ENCODE measurements around the gene FBXW8.

Gene FBXW8

GRCh38 chr12:116959845-116960514 lies 49.2 kb downstream of the FBXW8 start:
- peak; percentile 71 for DNase-seq

GRCh38 chr12:116962197-116962596 lies 51.4 kb downstream of the FBXW8 start:
- no peak for DNase-seq

DNA sequence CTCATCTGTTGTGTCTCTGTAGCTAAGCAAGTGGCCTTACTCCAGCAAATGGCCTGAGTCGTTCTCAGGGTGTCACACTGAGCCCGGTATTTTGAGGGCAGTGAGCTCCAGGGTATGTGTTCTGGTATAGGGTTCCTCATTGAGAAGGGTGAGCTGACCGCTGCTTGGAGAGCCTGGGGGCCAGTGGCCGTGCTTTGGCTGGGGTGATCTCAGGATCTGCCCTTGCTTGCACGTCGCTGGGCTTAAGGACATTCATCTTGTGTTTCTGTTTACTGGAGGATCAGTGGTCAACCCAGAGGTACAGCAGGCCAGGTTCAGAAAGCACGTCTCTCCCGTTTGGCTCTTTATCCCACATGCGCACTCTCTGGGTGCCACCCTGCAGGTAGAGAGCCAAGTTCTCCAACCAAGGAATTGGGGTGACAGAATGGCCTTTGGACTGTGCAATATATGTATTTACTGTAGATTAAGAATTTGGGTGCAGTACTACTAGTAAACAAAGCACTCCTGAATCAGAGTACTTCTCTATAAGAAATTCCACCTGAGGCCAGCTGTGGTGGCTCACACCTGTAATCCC lies 52.1 kb downstream of the FBXW8 start:
- no peak for DNase-seq

GRCh38 chr12:116964054-116965050 lies 53.6 kb downstream of the FBXW8 start:
- no peak for DNase-seq

DNA sequence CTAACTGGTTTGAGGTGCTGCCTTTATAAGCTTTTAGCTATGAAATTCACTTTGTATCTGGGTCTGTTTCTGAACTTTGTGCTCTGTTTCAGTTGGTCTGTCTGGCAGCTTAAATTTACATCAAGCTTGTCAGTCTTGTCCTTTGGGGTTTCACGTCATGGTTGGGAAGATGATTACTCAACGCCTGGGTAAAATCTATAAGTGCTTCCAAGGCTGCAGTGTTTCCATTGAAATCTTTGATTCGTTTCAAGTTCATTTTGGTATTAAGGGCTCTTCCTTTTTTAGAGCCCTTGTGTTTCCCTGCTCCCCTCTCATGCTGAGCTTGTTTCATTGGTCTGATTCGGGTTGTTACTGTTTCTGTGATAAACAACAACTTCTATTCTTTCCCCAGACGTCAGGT lies 58.2 kb downstream of the FBXW8 start:
- DNase-seq = no peak

DNA sequence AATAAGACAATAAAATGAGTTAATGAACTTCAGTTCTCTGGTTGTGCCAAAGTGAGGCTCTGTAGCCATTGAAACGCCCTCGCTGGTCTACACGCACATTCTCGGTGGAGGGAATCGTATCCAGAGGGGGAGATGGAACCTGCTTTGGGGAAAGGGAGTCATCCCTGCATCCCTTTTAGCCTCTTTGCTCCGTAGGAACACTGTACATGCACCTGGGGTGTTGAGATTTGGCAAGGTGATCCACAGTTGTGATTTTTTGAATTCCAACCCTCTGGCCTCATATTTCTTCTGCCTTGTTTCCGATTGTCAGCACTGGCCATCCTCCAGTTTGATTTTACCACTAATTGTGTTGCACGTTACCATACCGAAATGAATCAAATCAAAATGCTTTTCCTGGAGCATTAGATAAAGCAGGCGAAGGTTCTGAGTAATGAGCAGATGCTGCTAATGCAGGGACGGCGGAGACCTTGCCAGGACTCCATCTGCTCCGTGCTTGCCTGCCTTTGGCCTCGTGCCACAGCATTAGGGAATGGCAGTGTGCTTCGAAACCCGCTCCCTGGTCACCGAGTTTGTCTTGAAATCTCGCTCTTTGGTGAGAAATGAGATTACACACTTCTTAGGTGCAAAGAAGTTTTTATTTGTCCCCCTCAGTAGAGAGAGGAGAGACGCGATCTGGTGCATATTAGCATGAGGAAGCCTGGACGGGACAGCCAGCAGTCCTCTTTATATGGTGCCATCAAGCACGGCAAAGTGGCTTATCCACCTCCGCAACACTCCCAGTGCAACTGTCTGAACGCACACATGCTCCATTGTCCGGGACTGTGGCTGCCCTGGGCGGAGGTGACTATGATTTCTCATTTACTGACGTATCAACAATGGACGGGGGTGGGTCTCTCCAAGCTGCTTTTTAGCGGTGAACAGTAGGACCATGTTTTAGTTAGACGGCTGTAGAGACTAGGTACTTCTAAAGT lies 59.1 kb downstream of the FBXW8 start:
- no peak for DNase-seq

- DNase-seq = no peak
Measured at GRCh38 chr12:116971222-116971621, 60.5 kb downstream of the FBXW8 start.

GRCh38 chr12:116975779-116976393 lies 65.1 kb downstream of the FBXW8 start:
- no peak for DNase-seq

DNA sequence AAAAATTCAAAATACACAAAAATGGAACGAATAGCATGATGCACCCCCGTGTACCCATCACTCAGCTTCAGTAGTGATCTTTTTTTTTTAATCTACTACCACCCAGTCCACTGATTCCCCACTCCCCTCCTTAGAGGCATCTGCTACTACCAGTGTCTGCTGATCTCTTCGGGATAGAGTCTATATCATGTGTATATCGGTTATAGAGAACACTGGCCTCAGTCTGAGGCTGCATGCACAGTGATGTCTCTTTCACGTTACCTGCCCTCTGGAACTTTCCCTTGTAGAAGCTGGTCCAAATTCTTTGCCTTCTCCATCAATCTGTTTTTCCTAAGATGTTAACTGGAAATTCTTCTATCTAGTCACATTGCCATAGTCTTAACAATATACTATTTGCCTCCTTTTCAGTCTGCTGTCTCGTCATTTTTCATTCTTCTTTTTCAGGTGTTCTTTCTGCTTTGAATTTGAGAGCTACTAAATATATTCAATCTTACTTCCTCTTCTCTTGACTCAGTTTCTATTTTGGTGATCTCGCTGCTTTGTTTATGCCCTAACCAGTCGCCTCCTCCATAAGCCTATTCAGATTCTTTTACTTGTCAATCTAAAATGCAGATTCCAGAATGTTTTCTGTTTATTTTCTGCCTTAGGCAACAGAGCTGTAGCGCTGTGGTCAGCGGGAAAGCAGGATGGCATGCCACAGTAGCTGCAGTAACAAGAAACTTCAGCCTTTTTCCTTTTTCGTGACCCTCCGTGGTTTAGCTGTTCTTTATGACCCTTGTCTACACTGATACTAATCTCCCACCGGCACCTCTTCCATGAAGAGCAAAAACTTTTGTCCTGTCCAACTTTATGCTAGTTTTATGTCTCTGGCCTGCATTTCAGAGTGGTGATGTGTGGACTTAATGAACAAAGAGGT lies 67.0 kb downstream of the FBXW8 start:
- DNase-seq = no peak

DNA sequence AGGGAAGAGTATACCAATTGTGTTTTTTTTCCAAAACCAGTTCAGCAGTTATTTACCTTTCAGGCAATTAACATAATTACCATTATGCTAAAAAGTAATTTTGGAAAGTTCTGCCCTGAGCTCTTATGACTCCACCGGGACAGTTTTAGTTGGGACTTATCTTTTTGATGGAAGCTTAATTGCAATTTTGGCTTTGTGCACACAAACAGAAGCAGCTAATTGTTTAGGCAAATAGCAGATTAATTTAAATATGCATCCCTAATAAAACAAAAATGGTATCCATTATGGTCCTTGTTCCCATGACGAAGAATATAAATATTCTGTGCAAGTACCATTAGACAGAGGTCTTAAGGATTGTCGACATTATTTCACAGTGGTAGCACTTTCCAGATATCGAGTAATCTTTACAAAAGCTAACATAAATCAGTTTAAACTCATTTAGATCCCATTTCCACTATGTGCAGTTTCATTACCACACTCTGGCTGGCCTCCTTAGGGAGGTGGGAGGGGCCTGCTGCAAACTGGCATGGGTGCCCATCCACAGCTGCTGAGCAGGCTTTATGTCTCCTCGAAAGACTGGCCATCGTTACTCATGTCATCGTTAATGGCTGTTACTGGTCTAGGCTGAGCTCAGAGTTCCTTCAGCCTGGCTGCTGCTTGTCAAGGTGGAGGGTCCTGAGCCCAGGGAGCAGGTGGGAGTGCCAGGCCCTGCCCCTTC lies 68.2 kb downstream of the FBXW8 start:
- no peak for DNase-seq

DNA sequence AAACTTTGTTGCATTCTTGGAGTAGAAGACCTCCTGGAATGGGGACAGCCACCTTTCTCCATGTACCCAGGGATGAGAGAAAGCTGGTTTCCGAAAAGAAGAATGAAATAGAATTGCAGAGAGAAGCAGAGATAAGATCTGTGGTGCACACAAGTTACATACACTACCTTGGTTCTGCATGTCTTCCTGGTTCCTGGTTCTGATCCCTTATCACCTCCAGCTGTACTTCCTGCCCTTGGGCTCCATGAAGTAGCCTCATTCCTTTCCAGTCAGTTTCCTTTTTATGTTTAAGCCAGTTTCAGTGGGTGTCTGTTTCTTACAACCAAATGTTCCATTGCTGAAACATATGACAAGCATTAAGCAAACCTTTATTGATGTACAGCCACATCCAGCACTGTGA lies 69.3 kb downstream of the FBXW8 start:
- no peak for DNase-seq

GRCh38 chr12:116982791-116983411 lies 72.2 kb downstream of the FBXW8 start:
- DNase-seq = no peak

- no peak for DNase-seq
Measured at GRCh38 chr12:116984098-116984497, 73.3 kb downstream of the FBXW8 start.

- DNase-seq = no peak
Measured at GRCh38 chr12:116990329-116990728, 79.6 kb downstream of the FBXW8 start.

- DNase-seq = no peak
Measured at GRCh38 chr12:116990971-116991966, 80.5 kb downstream of the FBXW8 start.

GRCh38 chr12:116996093-116996492 lies 85.3 kb downstream of the FBXW8 start:
- no peak for DNase-seq

GRCh38 chr12:116996621-116997020 lies 85.9 kb downstream of the FBXW8 start:
- no peak for DNase-seq

GRCh38 chr12:116999066-116999465 lies 88.3 kb downstream of the FBXW8 start:
- no peak for DNase-seq

All from stimulated activated CD4-positive, alpha-beta T cell treated with anti-CD3 and anti-CD28 coated beads, Interleukin-15, amount 100 ng/mL, for 24 hours (primary cell).